ENCODE results near the gene WDR49.

- TF ChIP-seq EP300 (IDR thresholded peaks at IDR 0.05; ENCODE audit: borderline replicate concordance) (no peak), USF1 (IDR thresholded peaks at IDR 0.05) (no peak), TAF1 (IDR thresholded peaks at IDR 0.05; ENCODE audit: low read depth) (no peak), TEAD4 (IDR thresholded peaks at IDR 0.05) (no peak), TCF12 (IDR thresholded peaks at IDR 0.05; ENCODE audit: low read depth) (no peak), REST (IDR thresholded peaks at IDR 0.05; ENCODE audit: low read depth) (no peak), ZBTB7A (IDR thresholded peaks at IDR 0.05; ENCODE audit: low read depth) (no peak), YY1 (IDR thresholded peaks at IDR 0.05; ENCODE audit: low read depth) (no peak), MAX (IDR thresholded peaks at IDR 0.05) (no peak), CEBPB (IDR thresholded peaks at IDR 0.05) (no peak), CREB1 (IDR thresholded peaks at IDR 0.05; ENCODE audit: low read depth) (no peak), NFIC (IDR thresholded peaks at IDR 0.05) (no peak), RAD21 (IDR thresholded peaks at IDR 0.05; ENCODE audit: low read depth) (no peak)
These were observed 155.8 kb downstream of the WDR49 start for GRCh38 chr3:167497903-167498302.

Measured in Ishikawa (cell line).